Measurements from ENCODE around the gene TNNC1.

GRCh38 chr3:52495777-52496602 is 42.1 kb upstream of the TNNC1 start:
- no peak for TF ChIP-seq CTCF (IDR thresholded peaks at IDR 0.05)
- peak in 1 of 2 donors; percentile 70 for TF ChIP-seq POLR2A (IDR thresholded peaks at IDR 0.05)

All from adrenal gland (tissue), 5 donors.